HG03342 (cell line): ENCODE results near the gene UNC13C.

Experiments used
- ATAC-seq: cut with Tn5 transposase; IDR thresholded peaks from one replicate; pipeline ENCODE4 v1.9.1; 2021; ENCODE audit warnings: mild to moderate bottlenecking, moderate library complexity; ENCODE audit not compliant: unreplicated experiment

UNC13C gene

DNA sequence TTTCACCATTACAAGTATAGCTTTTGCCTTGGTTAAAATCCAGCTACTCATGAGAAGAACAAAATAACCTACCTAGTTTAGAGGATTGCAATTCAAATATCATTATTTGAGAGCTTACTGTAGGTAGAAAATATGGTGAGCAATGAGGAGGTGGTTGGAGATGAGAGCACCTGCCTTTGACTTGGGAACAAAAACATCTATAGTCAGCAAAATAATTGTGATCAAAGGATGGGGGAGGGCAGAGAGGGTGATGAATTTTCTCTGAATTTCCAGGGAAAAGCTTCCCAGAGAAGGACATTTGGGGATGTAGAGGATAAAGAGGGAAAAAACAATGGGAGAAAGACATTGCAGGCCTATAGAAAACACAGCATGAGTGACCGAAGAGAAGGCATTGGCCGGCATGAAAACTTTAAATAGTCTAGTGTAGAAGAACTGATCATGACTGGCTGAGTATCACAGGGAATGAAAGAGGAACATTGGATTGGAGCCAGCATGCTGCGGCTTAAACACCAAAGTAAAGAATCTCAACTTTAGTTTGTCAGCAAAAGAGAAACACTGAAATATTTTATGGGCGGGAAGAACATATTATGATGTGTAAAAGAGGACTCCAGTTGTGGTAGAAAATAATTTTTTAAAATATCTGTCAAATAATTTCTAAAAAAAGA lies 581.3 kb downstream of the UNC13C start:
- no peak for ATAC-seq

GRCh38 chr15:54560417-54560816 lies 582.2 kb downstream of the UNC13C start:
- no peak for ATAC-seq

DNA sequence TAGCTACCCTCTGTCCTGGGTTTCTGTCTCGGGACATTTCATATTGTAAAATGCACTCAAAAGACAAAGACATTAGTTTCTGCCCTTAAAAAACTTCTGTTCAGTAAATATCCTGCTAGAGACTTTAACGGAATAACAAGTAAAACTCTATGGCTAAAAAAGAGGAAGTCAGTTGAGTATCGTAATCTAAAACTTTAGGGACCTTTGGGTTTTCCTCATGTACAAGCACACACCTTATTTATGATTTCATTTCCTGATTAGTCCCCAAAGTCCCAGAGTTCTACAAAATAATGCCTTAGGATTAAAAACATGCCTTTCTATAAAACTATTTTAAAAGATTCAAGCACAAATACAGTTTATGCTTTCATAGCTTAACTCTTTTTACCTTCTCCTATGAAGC lies 585.9 kb downstream of the UNC13C start:
- ATAC-seq: no peak

DNA sequence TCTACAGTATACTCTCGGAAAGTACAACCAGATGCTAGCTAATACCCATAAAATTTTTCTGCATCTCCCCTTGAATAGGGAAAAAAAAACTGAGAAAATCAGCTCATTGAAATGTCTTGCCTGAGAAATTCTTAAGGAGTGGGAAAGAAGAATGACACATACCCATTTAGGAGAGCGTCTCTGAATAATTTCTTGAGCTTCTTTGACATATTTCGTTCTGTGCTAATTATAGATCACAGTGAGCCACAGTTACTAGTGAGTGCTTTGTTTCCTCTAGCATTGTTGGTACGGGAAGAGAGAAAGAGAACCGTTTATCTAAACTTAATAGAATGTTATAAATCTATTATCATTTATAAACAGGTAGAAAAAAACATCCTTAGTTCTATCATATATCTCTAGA lies 588.4 kb downstream of the UNC13C start:
- no peak for ATAC-seq

DNA sequence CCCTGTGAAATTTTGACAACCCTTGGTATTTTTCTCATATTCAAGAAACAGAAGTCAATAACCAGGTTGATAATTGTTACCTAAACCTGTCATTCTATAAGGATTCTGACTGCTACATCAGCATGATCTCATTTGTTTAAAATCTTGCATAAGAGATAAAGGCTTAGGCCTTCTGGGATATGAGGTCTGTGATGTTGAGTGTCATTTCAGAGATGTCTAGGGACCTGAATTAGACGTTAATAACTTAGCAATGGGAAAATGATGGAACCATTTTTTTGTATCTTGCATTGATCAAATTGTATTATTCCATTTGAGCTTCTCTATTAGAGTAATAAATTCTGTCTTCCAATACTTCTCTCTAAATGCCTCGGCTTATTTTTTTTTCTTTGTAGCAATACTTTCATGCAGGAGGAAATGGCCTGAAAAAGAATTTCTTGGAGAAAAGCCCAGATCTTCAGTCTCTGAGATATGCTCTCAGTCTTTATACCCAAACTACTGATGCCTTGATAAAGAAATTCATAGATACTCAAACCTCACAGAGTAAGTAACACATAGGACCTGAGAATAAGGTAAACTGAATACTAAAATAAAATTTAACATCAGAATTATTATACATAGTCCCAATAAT lies 589.3 kb downstream of the UNC13C start:
- no peak for ATAC-seq

DNA sequence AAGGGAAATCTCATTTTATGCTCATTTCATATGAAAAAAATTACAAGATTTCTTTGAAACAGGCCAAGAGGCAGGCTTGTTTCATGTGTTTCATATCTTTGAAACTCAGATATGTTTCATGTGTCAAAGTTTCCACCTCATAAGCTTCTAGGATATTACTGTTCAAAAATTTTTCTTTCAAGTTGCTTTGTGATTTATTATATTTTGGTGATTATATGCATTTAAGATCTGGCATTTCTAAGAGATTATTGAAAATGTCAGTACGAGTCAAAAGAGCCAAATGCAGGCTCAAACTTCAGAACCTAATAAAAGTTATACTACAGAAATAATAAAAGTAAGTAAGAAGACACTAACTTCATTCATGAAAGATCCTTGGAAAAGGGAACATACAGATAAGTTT lies 590.1 kb downstream of the UNC13C start:
- no peak for ATAC-seq

DNA sequence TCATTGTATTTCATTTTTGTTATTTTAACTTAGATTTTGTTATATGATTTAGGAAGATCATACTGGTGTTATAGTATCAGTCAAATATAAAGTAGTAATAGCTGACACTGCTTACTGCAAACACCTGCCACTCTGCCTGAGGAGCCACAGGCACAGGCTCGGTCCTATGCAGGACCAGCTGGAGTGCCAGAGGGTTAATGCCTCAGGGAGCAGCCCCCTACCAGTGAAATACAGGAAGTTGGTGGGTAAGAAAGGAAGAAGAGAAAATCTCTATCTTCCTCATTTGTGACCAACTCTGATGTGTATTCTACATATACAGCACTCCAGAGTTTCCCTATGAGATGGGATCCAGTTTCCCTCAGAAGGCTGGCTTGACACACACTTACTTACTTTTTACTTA lies 593.3 kb downstream of the UNC13C start:
- ATAC-seq: no peak

GRCh38 chr15:54575586-54575985 lies 597.3 kb downstream of the UNC13C start:
- ATAC-seq: no peak

- no peak for ATAC-seq
Observed at GRCh38 chr15:54576298-54576935, 598.2 kb downstream of the UNC13C start.

DNA sequence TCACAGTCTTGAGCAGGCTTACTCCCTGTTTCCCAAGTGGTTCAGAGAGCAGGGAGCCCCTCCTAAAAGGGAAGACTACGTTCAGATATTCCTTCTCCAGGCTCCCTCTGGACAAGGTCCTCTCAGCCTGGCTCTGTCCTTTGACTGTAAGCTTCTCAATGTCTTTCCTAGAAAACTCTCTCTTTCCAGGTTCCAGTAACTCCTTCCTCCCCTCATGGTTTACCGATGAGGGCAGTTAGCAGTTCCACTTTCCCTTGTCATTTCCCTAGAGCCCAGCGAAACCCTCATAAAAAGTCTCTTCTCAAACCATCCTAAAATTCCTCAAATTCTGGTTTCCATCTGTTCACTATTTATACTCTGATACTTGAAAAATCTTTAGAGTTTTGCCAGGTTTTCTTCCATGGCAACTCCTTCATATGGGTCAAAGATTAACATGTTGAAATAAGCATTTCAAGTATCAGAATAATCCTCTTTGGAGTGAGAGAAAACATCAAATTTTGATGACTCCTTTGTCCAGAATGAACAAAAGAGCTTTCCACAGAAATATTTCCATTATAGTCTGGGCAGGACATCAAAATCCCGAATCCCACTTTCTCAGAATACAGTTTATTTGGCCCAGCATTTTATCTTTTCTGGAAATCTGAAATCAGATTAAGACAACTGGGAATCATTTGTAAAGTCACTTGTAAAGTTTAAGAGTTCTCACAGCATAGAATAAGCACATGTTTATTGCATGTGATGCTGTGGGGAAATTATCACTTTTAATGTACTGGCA lies 599.4 kb downstream of the UNC13C start:
- ATAC-seq: no peak

DNA sequence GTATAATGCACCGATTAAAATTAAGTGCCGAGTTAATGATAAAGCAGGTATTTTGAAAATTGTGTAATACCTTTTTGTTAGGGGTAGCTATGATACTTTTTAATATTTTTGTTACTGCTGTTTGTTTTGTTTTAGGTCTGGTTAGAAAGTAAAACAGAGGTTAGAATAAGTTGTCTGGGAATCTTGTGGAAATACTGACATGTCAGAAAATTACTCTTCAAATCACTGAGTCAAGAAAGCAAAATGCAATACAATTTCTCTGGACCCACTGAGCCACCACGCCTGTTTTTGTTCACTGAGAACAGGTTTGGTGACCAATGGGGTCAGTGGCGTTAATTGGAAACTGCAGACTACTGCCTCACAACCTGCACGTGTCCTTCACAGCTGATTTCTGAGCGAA lies 601.6 kb downstream of the UNC13C start:
- no peak for ATAC-seq

DNA sequence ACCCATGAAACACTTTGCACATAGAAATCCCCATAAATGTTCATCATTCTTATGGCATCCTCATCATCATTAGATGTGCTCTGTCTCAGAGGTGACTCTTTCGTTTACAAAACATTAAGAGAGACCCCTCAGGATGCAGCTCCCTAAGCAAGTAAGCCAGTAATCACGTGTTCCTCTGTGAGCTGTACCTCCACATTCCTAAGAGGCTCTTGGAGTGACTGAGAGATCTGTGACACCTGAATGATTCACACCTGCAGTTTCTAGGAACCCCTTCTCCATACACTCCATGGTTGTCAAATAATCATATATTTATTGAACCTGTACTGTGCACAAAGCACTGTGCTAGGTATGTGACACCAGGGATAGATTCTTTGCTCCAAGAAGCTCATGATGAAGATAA lies 602.4 kb downstream of the UNC13C start:
- ATAC-seq: no peak

GRCh38 chr15:54582863-54583643 lies 604.8 kb downstream of the UNC13C start:
- peak; percentile 65 for ATAC-seq

DNA sequence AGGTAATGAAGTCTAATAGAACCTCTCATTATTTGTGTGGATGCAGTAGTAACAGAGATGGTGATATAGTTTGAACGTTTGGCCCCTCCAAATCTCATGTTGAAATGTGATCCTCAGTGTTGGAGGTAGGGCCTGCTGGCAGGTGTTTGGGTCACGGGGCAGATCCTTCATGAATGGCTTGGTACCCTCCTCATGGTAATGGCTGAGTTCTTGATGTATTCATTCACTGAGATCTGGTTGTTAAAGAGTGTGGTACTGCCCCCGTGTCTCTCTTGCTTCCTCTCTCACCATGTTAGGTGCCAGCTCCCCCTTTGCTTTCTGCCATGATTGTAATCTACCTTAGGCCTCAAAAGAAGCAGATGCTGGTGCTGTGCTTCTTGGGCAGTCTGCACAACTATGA lies 606.8 kb downstream of the UNC13C start:
- ATAC-seq: no peak

GRCh38 chr15:54594115-54594514 lies 615.9 kb downstream of the UNC13C start:
- ATAC-seq: no peak

DNA sequence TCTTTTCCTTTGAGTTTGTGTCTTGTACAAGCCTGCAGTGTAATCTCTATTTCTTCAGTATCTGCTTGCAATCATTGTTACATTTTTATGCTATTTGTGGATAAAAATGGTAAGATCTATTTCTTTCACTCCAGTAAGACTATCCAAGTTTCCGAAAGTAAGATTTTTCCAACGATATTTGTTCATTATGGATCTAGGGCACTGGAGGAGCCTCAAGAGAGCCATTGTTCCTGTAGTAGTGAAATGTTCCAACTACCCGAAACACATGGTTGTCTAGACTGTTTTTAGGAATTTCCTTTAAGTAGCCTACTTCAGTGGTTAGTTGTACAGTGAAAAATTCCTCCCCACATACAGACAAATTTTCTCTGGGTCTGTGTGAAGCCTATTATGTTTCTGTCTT lies 621.1 kb downstream of the UNC13C start:
- ATAC-seq: no peak

- no peak for ATAC-seq
Observed at GRCh38 chr15:54605043-54605442, 626.8 kb downstream of the UNC13C start.

DNA sequence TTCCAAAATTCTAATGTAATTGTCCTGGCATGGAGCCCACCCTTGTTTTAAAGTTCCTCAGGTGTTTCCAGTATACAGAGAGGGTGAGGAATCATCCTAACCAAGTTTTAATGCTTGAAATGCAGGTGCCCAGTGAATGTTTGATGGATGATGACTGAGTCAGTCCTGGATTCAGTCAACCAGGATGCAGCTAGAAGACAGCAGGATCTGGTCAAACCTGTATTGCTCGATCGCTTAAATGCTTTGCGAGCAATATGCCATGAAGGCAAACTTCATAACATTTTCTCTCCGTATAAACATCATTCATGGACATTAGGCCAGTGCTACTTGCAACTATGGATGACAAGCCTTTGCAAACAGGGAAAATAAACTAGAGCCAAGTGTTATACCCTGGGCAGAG lies 627.3 kb downstream of the UNC13C start:
- ATAC-seq: no peak

- ATAC-seq: no peak
Observed at GRCh38 chr15:54608876-54609835, 630.9 kb downstream of the UNC13C start.

- ATAC-seq: no peak
Observed at GRCh38 chr15:54618120-54618519, 639.9 kb downstream of the UNC13C start.
